ENCODE data around the gene EYA4. TPM values are rescaled to one million over a fixed set of nuclear protein-coding genes. Genes with fewer than 3 reads are reported as not detected.

Gene EYA4
- total and polyA plus RNA-seq, 7 donors: 0.01 to 8.6 (median 0.82) TPM; not detected in 2

- H3K4me1 ChIP-seq: no peaks in the 10 kb centered on the region
- WGBS, 2 donors: 88 to 90% methylated on average over 4 of the region's 4 CpGs
- no peak overlapping the region for H3K27ac ChIP-seq
- H3K9me3 ChIP-seq: no peaks in the 10 kb centered on the region
- intact Hi-C loops (cut with DNase I): no loop called here
- no peak overlapping the region for H3K4me3 ChIP-seq
- no peaks in the 10 kb centered on the region for H3K27me3 ChIP-seq
- TF ChIP-seq POLR2AphosphoS5 (IDR thresholded peaks at IDR 0.05): no peak
- no peak for TF ChIP-seq EP300 (IDR thresholded peaks at IDR 0.05)
- no peak for DNase-seq
- H3K36me3 ChIP-seq: no peaks in the 10 kb centered on the region
These were observed 23.9 kb downstream of the EYA4 start for GRCh38 chr6:133265066-133265465.

- 84 to 88% methylated on average over 2 of the region's 2 CpGs for WGBS, 2 donors
- no peaks in the 10 kb centered on the region for H3K9me3 ChIP-seq
- TF ChIP-seq POLR2AphosphoS5 (IDR thresholded peaks at IDR 0.05) (no peak), POLR2A (IDR thresholded peaks at IDR 0.05) (no peak), EP300 (IDR thresholded peaks at IDR 0.05) (no peak), CTCF (IDR thresholded peaks at IDR 0.05) (no peak)
- DNase-seq: no peak
- H3K36me3 ChIP-seq: no peaks in the 10 kb centered on the region
- H3K4me3 ChIP-seq: no peak overlapping the region
- H3K4me1 ChIP-seq: no peaks in the 10 kb centered on the region
- intact Hi-C loops (cut with DNase I): no loop called here
- H3K27me3 ChIP-seq: no peaks in the 10 kb centered on the region
- no peak overlapping the region for H3K27ac ChIP-seq
These were observed 25.0 kb downstream of the EYA4 start for GRCh38 chr6:133266186-133266585.

GRCh38 chr6:133268621-133269020, 27.5 kb downstream of the EYA4 start:
- whole genome bisulfite sequencing, 2 donors: 85 to 86% methylated on average over 5 of the region's 5 CpGs
- H3K4me1 ChIP-seq: no peaks in the 10 kb centered on the region
- intact Hi-C loops (cut with DNase I): no loop called here
- H3K4me3 ChIP-seq: no peak overlapping the region
- H3K9me3 ChIP-seq: no peaks in the 10 kb centered on the region
- DNase-seq: no peak
- TF ChIP-seq EP300 (IDR thresholded peaks at IDR 0.05) (no peak), POLR2A (IDR thresholded peaks at IDR 0.05) (no peak), POLR2AphosphoS5 (IDR thresholded peaks at IDR 0.05) (no peak), CTCF (IDR thresholded peaks at IDR 0.05) (no peak)
- no peaks in the 10 kb centered on the region for H3K27me3 ChIP-seq
- H3K27ac ChIP-seq: no peak overlapping the region
- H3K36me3 ChIP-seq: no peaks in the 10 kb centered on the region

- TF ChIP-seq CTCF (IDR thresholded peaks at IDR 0.05) (no peak), EP300 (IDR thresholded peaks at IDR 0.05) (no peak), POLR2A (IDR thresholded peaks at IDR 0.05) (no peak), POLR2AphosphoS5 (IDR thresholded peaks at IDR 0.05) (no peak)
- intact Hi-C loops (cut with DNase I): no loop called here
- Histone ChIP-seq H3K4me3 (no peak overlapping the region), H3K27me3 (no peaks in the 10 kb centered on the region), H3K27ac (no peak overlapping the region), H3K4me1 (no peaks in the 10 kb centered on the region), H3K36me3 (no peaks in the 10 kb centered on the region), H3K9me3 (no peaks in the 10 kb centered on the region)
- 84 to 86% methylated on average over 4 of the region's 4 CpGs for WGBS, 2 donors
- no peak for DNase-seq
These were observed 33.7 kb downstream of the EYA4 start for GRCh38 chr6:133274813-133275212.

GRCh38 chr6:133275213-133275612, 34.1 kb downstream of the EYA4 start:
- no peak for DNase-seq
- Histone ChIP-seq H3K36me3 (no peaks in the 10 kb centered on the region), H3K4me3 (no peak overlapping the region), H3K9me3 (no peaks in the 10 kb centered on the region), H3K27me3 (no peaks in the 10 kb centered on the region), H3K27ac (no peak overlapping the region), H3K4me1 (no peaks in the 10 kb centered on the region)
- intact Hi-C loops (cut with DNase I): no loop called here
- TF ChIP-seq EP300 (IDR thresholded peaks at IDR 0.05): no peak
- no peak for TF ChIP-seq POLR2AphosphoS5 (IDR thresholded peaks at IDR 0.05)
- no peak for TF ChIP-seq CTCF (IDR thresholded peaks at IDR 0.05)
- no peak for TF ChIP-seq POLR2A (IDR thresholded peaks at IDR 0.05)
- 50 to 61% methylated on average over 6 of the region's 6 CpGs for WGBS, 2 donors
